Lung (tissue), 12 donors: Measurements from ENCODE around the gene SHC3. TPM values are rescaled to one million over a fixed set of nuclear protein-coding genes. Genes with fewer than 3 reads are reported as not detected.

Experiments
- ATAC-seq: fragments of 200-7000 bp; cut with Tn5 transposase; one replicate; pipeline ENCODE4 v1.9.1; 2020; ENCODE audit warnings: moderate number of reproducible peaks; ENCODE audit not compliant: insufficient read depth, low FRiP score
- DNase-seq, 3 donors: peaks; one replicate each; pipeline ENCODE4 v3.0.0-alpha.2; 2013 to 2017
- H3K27ac ChIP-seq, 2 donors: one replicate each; pipeline ENCODE4 v1.5.1; 2013; ENCODE audit warnings: mild to moderate bottlenecking in 2 of 2, moderate library complexity in 2 of 2, control low read depth in 1 of 2, inconsistent platforms in 1 of 2, low read depth in 1 of 2, low read length in 1 of 2
- H3K27me3 ChIP-seq, 3 donors: one replicate each; pipeline ENCODE4 v1.5.1; 2013; ENCODE audit warnings: low read length in 2 of 3; ENCODE audit not compliant: control insufficient read depth in 3 of 3, insufficient read depth in 3 of 3
- H3K36me3 ChIP-seq, 4 donors: one replicate each; pipeline ENCODE4 v1.5.1; 2013; ENCODE audit warnings: low read length in 4 of 4, mild to moderate bottlenecking in 1 of 4, moderate library complexity in 1 of 4; ENCODE audit not compliant: control insufficient read depth in 4 of 4, insufficient read depth in 4 of 4
- H3K4me1 ChIP-seq, 5 donors: one replicate each; pipeline ENCODE4 v1.5.1; 2013; ENCODE audit warnings: low read length in 5 of 5, mild to moderate bottlenecking in 2 of 5, moderate library complexity in 1 of 5; ENCODE audit not compliant: control insufficient read depth in 5 of 5, insufficient read depth in 5 of 5
- H3K4me3 ChIP-seq: one replicate; pipeline ENCODE4 v1.5.1; 2013; ENCODE audit warnings: mild to moderate bottlenecking, control low read depth, moderate library complexity
- H3K9ac ChIP-seq, 2 donors: one replicate each; pipeline ENCODE4 v1.5.1; 2013; ENCODE audit warnings: low read length in 2 of 2, control low read depth in 1 of 2; ENCODE audit not compliant: insufficient read depth in 1 of 2
- H3K9me3 ChIP-seq, 4 donors: one replicate each; pipeline ENCODE4 v1.5.1; 2013; ENCODE audit warnings: low read length in 3 of 4, mild to moderate bottlenecking in 1 of 4, moderate library complexity in 1 of 4; ENCODE audit not compliant: control insufficient read depth in 4 of 4, insufficient read depth in 3 of 4
- WGBS, 2 donors: extraction: QIAGEN DNeasy Blood & Tissue Kit; methylation state at CpG; one replicate each; pipeline ENCODE4 v1.1.7; 2013; 5-methylcytosine and 5-hydroxymethylcytosine counted together
- polyA plus RNA-seq, 2 donors: library from polyadenylated mRNA; stranded (reverse); fragments of 200-250 nt; gene quantifications; one replicate each; pipeline ENCODE4 v1.2.1, GENCODE V29; 2013
- total RNA-seq, 2 donors: library from RNA; depleted of rRNA in 1 of 2; stranded (reverse); fragments of >200 nt in 1 of 2; gene quantifications; one replicate each; pipeline ENCODE4 v1.2.1, GENCODE V29; 2014 to 2021
- TF ChIP-seq, protein P1 (sequence below): IDR thresholded peaks from 2 replicates; pipeline ENCODE4 v1.5.1; 2012; ENCODE audit warnings: mild to moderate bottlenecking; ENCODE audit errors: control extremely low read depth, extremely low read depth
- donor health status: control.
- donor health status: control.
- donor health status: Bipolar disorder and iron deficiency.
- donor health status: healthy.
- donor health status: DM: yes; HTN: yes; CAD: no.

Gene SHC3
- total and polyA plus RNA-seq, 4 donors, result 1.8 to 19.2 (median 4.0) TPM

DNA sequence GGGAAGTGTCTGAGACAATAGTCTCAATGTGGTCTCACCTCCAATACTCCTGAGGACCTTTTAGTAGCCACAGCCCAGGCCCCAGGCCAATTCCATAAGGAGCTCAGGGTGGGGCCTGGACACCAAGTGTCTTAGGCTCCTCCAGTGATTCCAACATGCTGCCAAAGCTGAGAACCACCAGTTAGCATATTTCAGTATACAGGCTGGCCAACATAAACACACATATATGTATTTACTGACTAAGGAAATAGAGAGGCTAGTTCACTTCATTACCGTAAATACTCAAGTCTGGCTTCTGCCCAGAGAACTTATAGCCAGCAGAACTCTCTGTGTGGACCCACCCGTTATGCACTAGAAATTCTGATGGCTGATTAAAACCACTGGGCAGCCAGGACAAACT is 163.3 kb downstream of the SHC3 start:
- WGBS, 2 donors, result 76 to 84% methylated on average over 2 of the region's 2 CpGs
- Histone ChIP-seq H3K9ac (no peak overlapping the region), H3K4me1 (peaks cover 0 to 4% (median 0%) of the 10 kb centered on the region in 5 donors), H3K27me3 (no peaks in the 10 kb centered on the region), H3K27ac (no peak overlapping the region), H3K4me3 (no peak overlapping the region), H3K9me3 (peaks cover 0 to under 1% (median 0%) of the 10 kb centered on the region in 4 donors), H3K36me3 (no peaks in the 10 kb centered on the region)
- ATAC-seq, result no peak
- TF ChIP-seq, protein P1, sequence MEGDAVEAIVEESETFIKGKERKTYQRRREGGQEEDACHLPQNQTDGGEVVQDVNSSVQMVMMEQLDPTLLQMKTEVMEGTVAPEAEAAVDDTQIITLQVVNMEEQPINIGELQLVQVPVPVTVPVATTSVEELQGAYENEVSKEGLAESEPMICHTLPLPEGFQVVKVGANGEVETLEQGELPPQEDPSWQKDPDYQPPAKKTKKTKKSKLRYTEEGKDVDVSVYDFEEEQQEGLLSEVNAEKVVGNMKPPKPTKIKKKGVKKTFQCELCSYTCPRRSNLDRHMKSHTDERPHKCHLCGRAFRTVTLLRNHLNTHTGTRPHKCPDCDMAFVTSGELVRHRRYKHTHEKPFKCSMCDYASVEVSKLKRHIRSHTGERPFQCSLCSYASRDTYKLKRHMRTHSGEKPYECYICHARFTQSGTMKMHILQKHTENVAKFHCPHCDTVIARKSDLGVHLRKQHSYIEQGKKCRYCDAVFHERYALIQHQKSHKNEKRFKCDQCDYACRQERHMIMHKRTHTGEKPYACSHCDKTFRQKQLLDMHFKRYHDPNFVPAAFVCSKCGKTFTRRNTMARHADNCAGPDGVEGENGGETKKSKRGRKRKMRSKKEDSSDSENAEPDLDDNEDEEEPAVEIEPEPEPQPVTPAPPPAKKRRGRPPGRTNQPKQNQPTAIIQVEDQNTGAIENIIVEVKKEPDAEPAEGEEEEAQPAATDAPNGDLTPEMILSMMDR, result no peak
- peak in 2 of 3 donors; percentile 74 to 77 for DNase-seq

DNA sequence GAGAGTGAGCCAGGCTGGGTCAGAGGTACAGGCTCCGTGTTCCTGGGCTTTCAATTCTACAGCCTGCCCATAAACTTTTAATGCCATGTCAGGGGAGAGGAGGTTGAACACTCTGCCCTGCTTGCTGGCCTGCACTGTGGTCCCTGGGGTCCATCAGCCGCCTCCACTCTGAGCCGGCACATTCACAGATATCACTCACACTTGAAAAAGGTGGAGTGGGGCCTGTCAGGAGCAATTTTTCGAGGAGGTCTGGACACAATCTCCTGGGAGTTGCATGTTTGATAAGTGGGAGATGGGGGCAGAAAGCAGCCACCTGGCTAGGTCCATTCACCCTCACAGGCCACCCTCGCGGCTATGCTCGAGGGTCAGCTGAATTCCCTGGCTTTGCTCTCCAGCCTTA is 164.5 kb downstream of the SHC3 start:
- Histone ChIP-seq H3K27me3 (no peaks in the 10 kb centered on the region), H3K4me3 (no peak overlapping the region), H3K36me3 (no peaks in the 10 kb centered on the region), H3K9me3 (no peaks in the 10 kb centered on the region), H3K4me1 (peaks cover 0 to 4% (median 0%) of the 10 kb centered on the region in 5 donors), H3K27ac (no peak overlapping the region), H3K9ac (no peak overlapping the region)
- 92 to 93% methylated on average over 7 of the region's 7 CpGs for WGBS, 2 donors
- no peak for DNase-seq
- TF ChIP-seq, protein P1, result no peak
- no peak for ATAC-seq

DNA sequence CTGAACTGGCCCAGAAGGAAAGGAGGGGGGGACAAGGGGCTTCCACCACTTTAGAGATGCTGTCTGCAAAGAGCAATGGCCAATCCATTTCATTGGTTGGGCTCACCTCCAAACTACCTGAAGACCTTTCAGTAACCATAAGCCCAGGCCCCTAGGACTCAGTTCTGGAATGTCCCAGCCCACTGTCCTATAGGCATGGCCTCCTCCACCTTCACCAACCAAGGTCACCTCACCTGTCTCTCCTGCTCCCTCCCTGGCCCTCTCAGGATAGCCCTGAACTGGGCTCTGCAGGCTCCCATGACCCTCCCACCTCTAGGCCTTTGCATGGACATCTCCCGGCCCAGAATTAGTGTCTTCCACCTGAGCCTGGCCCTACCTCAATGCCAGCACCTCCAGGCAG is 165.0 kb downstream of the SHC3 start:
- no peak overlapping the region for H3K4me3 ChIP-seq
- no peak overlapping the region for H3K9ac ChIP-seq
- WGBS, 2 donors, result 91 to 100% methylated on average over 1 of the region's 1 CpG
- TF ChIP-seq, protein P1, result no peak
- peaks cover 0 to 4% (median 0%) of the 10 kb centered on the region in 5 donors for H3K4me1 ChIP-seq
- no peaks in the 10 kb centered on the region for H3K27me3 ChIP-seq
- ATAC-seq (no peak), DNase-seq (no peak)
- no peaks in the 10 kb centered on the region for H3K36me3 ChIP-seq
- H3K9me3 ChIP-seq, result no peaks in the 10 kb centered on the region
- H3K27ac ChIP-seq, result no peak overlapping the region
